DND-41 (cell line): ENCODE data around the gene PDS5A.
A peak's percentile ranks its signal among the peaks of the same experiment; 100 is the strongest.

Source experiments
- ATAC-seq: fragments of 200-7000 bp; cut with Tn5 transposase; 3 replicates; pipeline ENCODE4 v1.9.1; 2021; ENCODE audit warnings: low read depth; ENCODE audit not compliant: insufficient read depth
- DNase-seq: peaks from one replicate; pipeline ENCODE4 v3.0.0-alpha.2; 2020
- H2AFZ ChIP-seq: 2 replicates; pipeline ENCODE4 v1.6.0; 2012; ENCODE audit warnings: low read depth, low read length
- H3K27ac ChIP-seq: 2 replicates; pipeline ENCODE4 v1.5.1; 2012; ENCODE audit warnings: low read length, inconsistent platforms
- H3K27me3 ChIP-seq: fragments of 200-600 bp; sonication (generic); 2 replicates; pipeline ENCODE4 v1.6.0; 2012; ENCODE audit warnings: low read length, mild to moderate bottlenecking, inconsistent platforms; ENCODE audit not compliant: insufficient read depth, poor library complexity
- H3K36me3 ChIP-seq: 2 replicates; pipeline ENCODE4 v1.5.1; 2012; ENCODE audit warnings: low read length, inconsistent platforms; ENCODE audit not compliant: insufficient read depth
- H3K4me1 ChIP-seq: 2 replicates; pipeline ENCODE4 v1.5.1; 2012; ENCODE audit warnings: mild to moderate bottlenecking, low read length; ENCODE audit not compliant: insufficient read depth
- H3K4me2 ChIP-seq: 2 replicates; pipeline ENCODE4 v1.6.0; 2012; ENCODE audit warnings: mild to moderate bottlenecking, moderate library complexity, low read length, inconsistent platforms; ENCODE audit not compliant: insufficient read depth
- H3K4me3 ChIP-seq, 2 experiments: fragments of 200-600 bp in 1 of 2; shearing (Covaris generic) in 1 of 2; 2 replicates each; pipeline ENCODE4 v1.5.1; 2012 to 2016; ENCODE audit warnings: inconsistent platforms in 2 of 2, low read length in 2 of 2, mild to moderate bottlenecking in 2 of 2, low read depth in 1 of 2, moderate library complexity in 1 of 2
- H3K79me2 ChIP-seq: 2 replicates; pipeline ENCODE4 v1.6.0; 2012; ENCODE audit warnings: low read length, inconsistent platforms; ENCODE audit not compliant: insufficient read depth
- H3K9ac ChIP-seq: 2 replicates; pipeline ENCODE4 v1.6.0; 2012; ENCODE audit warnings: low read depth, mild to moderate bottlenecking, inconsistent platforms, low read length, moderate library complexity
- H3K9me3 ChIP-seq: 2 replicates; pipeline ENCODE4 v1.5.1; 2012; ENCODE audit warnings: low read length, moderate library complexity, mild to moderate bottlenecking, inconsistent platforms; ENCODE audit not compliant: insufficient read depth, severe bottlenecking
- H4K20me1 ChIP-seq: 2 replicates; pipeline ENCODE4 v1.6.0; 2012; ENCODE audit warnings: low read length; ENCODE audit not compliant: insufficient read depth
- CTCF ChIP-seq: IDR thresholded peaks from 2 replicates; pipeline ENCODE4 v1.5.1; 2012; ENCODE audit warnings: borderline replicate concordance, low read length, moderate library complexity, mild to moderate bottlenecking; ENCODE audit not compliant: poor library complexity, severe bottlenecking; ENCODE audit errors: extremely low read depth
- EZH2 ChIP-seq: IDR thresholded peaks from 3 replicates; pipeline ENCODE4 v1.6.1; 2012; ENCODE audit warnings: borderline replicate concordance, low read depth, mild to moderate bottlenecking, moderate library complexity, low read length, inconsistent platforms; ENCODE audit not compliant: severe bottlenecking

PDS5A gene

GRCh38 chr4:39883646-39884045 lies 94.1 kb downstream of the PDS5A start:
- DNase-seq (no peak), ATAC-seq (no peak)
- Histone ChIP-seq H3K4me1 (no peaks in the 10 kb centered on the region), H4K20me1 (no peaks in the 10 kb centered on the region), H3K9ac (no peak overlapping the region), H3K9me3 (no peaks in the 10 kb centered on the region), H3K27me3 (no peaks in the 10 kb centered on the region), H3K4me2 (no peak overlapping the region), H2AFZ (no peak overlapping the region), H3K27ac (no peak overlapping the region), H3K79me2 (no peaks in the 10 kb centered on the region; the same call in 1 of the 2 replicates), H3K4me3 (no peak overlapping the region), H3K36me3 (peaks cover 83% of the 10 kb centered on the region)
- no peak for TF ChIP-seq EZH2
- no peak for TF ChIP-seq CTCF

GRCh38 chr4:39881789-39882188 lies 95.9 kb downstream of the PDS5A start:
- no peak for ATAC-seq
- Histone ChIP-seq H3K27me3 (no peaks in the 10 kb centered on the region), H3K9ac (no peak overlapping the region), H3K9me3 (no peaks in the 10 kb centered on the region), H4K20me1 (no peaks in the 10 kb centered on the region), H3K4me3 (no peak overlapping the region), H3K36me3 (peaks cover 79% of the 10 kb centered on the region), H3K27ac (no peak overlapping the region), H2AFZ (no peak overlapping the region), H3K4me1 (no peaks in the 10 kb centered on the region), H3K79me2 (no peaks in the 10 kb centered on the region; the same call in 1 of the 2 replicates), H3K4me2 (no peak overlapping the region)
- no peak for TF ChIP-seq EZH2
- no peak for TF ChIP-seq CTCF
- DNase-seq, result no peak

GRCh38 chr4:39877971-39878370 lies 99.7 kb downstream of the PDS5A start:
- no peak overlapping the region for H3K27ac ChIP-seq
- peaks cover 83% of the 10 kb centered on the region for H3K36me3 ChIP-seq
- H3K9me3 ChIP-seq, result no peaks in the 10 kb centered on the region
- no peak for ATAC-seq
- H3K27me3 ChIP-seq, result no peaks in the 10 kb centered on the region
- no peaks in the 10 kb centered on the region; the same call in 1 of the 2 replicates for H3K79me2 ChIP-seq
- no peak for DNase-seq
- TF ChIP-seq EZH2 (no peak), CTCF (no peak)
- H3K9ac ChIP-seq, result no peak overlapping the region
- no peaks in the 10 kb centered on the region for H4K20me1 ChIP-seq
- H2AFZ ChIP-seq, result no peak overlapping the region
- no peak overlapping the region for H3K4me3 ChIP-seq
- H3K4me2 ChIP-seq, result no peak overlapping the region
- no peaks in the 10 kb centered on the region for H3K4me1 ChIP-seq

GRCh38 chr4:39873823-39874222 lies 103.9 kb downstream of the PDS5A start:
- DNase-seq (peak; percentile 17), ATAC-seq (peak; percentile 75)
- H3K4me2 ChIP-seq, result no peak overlapping the region
- H3K9me3 ChIP-seq, result no peaks in the 10 kb centered on the region
- peaks cover 89% of the 10 kb centered on the region for H3K36me3 ChIP-seq
- H3K9ac ChIP-seq, result no peak overlapping the region
- TF ChIP-seq EZH2, result no peak
- H3K4me1 ChIP-seq, result no peaks in the 10 kb centered on the region
- no peak overlapping the region for H3K27ac ChIP-seq
- no peak overlapping the region for H2AFZ ChIP-seq
- no peak overlapping the region for H3K4me3 ChIP-seq
- no peaks in the 10 kb centered on the region for H3K27me3 ChIP-seq
- no peaks in the 10 kb centered on the region for H4K20me1 ChIP-seq
- peaks cover 2% of the 10 kb centered on the region; the same call in 1 of the 2 replicates for H3K79me2 ChIP-seq
